K562 (cell line): ENCODE results near the gene TRIM62. TPM values are rescaled to one million over a fixed set of nuclear protein-coding genes. Genes with fewer than 3 reads are reported as not detected.

Experiments
- ATAC-seq: fragments of 200-7000 bp; cut with Tn5 transposase; 3 replicates; pipeline ENCODE4 v1.9.1; 2020; ENCODE audit warnings: moderate library complexity
- BruUV-seq: library from RNA; stranded (reverse); fragments of 400-500 nt; replicated peaks from 2 replicates; lab custom pipeline; 2021; lab: Mats Ljungman, UMichigan
- CTCF ChIA-PET: fragments of 300-600 bp; formaldehyde crosslinking; extraction: SDS; loops from one replicate; lab custom pipeline; 2021; ENCODE audit warnings: low intra/inter-chr PET ratio; lab: Yijun Ruan, JAX
- POLR2A ChIA-PET: fragments of 300-600, 350-650 bp; sonication (Branson Sonifier 250); formaldehyde crosslinking; extraction: SDS; loops from one replicate; lab custom pipeline; 2021; ENCODE audit warnings: antibody characterized with exemption, inconsistent platforms; lab: Yijun Ruan, JAX
- DNase-seq, 4 experiments: peaks; one replicate each; pipeline versions ENCODE4 v3.0.0 to v3.0.0-alpha.2; 2011 to 2018; ENCODE audit warnings: low spot score in 3 of 4, mixed read lengths in 3 of 4; ENCODE audit errors: extremely low read depth in 1 of 4
- FAIRE-seq: peaks from 2 replicates; lab custom pipeline; 2011; peaks lifted over from hg19 to GRCh38; lab: Jason Lieb, UNC
- H2AFZ ChIP-seq: 2 replicates; pipeline ENCODE4 v1.6.0; 2011; ENCODE audit warnings: low read depth, low read length, control low read depth, inconsistent platforms
- H3K27ac ChIP-seq: fragments of 200-600 bp; 3 replicates; pipeline ENCODE4 v1.8.0; 2011; ENCODE audit warnings: low read depth, mild to moderate bottlenecking, control low read depth, inconsistent platforms, low read length, moderate library complexity, mixed read lengths; ENCODE audit errors: extremely low read depth
- H3K27me3 ChIP-seq, 2 experiments: fragments of 300-600 bp in 1 of 2; 2 replicates in 1 of 2; 3 replicates in 1 of 2; pipeline versions ENCODE4 v1.6.0 to v1.8.0; 2011; ENCODE audit warnings: inconsistent platforms in 2 of 2, low read length in 2 of 2, mild to moderate bottlenecking in 1 of 2, mixed read lengths in 1 of 2, moderate library complexity in 1 of 2; ENCODE audit not compliant: control insufficient read depth in 2 of 2, insufficient read depth in 2 of 2
- H3K36me3 ChIP-seq: fragments of 300-600 bp; 3 replicates; pipeline ENCODE4 v1.8.0; 2011; ENCODE audit warnings: mild to moderate bottlenecking, low read length, inconsistent platforms; ENCODE audit not compliant: control insufficient read depth, insufficient read depth
- H3K4me1 ChIP-seq, 2 experiments: fragments of 200-600 bp in 1 of 2; replicated peaks in 1 of 2; 2 replicates in 1 of 2; 3 replicates in 1 of 2; pipeline versions ENCODE4 v1.5.1 to v1.8.0; 2011; ENCODE audit warnings: inconsistent platforms in 2 of 2, low read length in 2 of 2, mild to moderate bottlenecking in 1 of 2, mixed read lengths in 1 of 2, moderate library complexity in 1 of 2; ENCODE audit not compliant: control insufficient read depth in 2 of 2, insufficient read depth in 2 of 2
- H3K4me2 ChIP-seq: 2 replicates; pipeline ENCODE4 v1.6.1; 2011; ENCODE audit warnings: low read length, control low read depth, inconsistent platforms, mixed read lengths; ENCODE audit not compliant: insufficient read depth
- H3K4me3 ChIP-seq: fragments of 200-600 bp; sonication (generic), shearing (Covaris generic); 2 replicates; pipeline ENCODE4 v1.5.1; 2016; ENCODE audit warnings: control low read depth, inconsistent platforms
- H3K79me2 ChIP-seq: fragments of 200-600 bp; 3 replicates; pipeline ENCODE4 v1.8.0; 2011; ENCODE audit warnings: low read length, inconsistent platforms; ENCODE audit not compliant: control insufficient read depth, insufficient read depth
- H3K9ac ChIP-seq, 2 experiments: 2 replicates each; pipeline versions ENCODE4 v1.6.0 to v1.6.1; 2011; ENCODE audit warnings: low read depth in 2 of 2, low read length in 2 of 2, control low read depth in 1 of 2, inconsistent platforms in 1 of 2, mild to moderate bottlenecking in 1 of 2, mixed read lengths in 1 of 2; ENCODE audit not compliant: insufficient read depth in 1 of 2
- H3K9me1 ChIP-seq: one replicate; pipeline ENCODE4 v1.6.0; 2011; ENCODE audit warnings: inconsistent platforms, mild to moderate bottlenecking, low read length, moderate library complexity; ENCODE audit not compliant: control insufficient read depth, insufficient read depth
- H3K9me3 ChIP-seq: replicated peaks from 2 replicates; pipeline ENCODE4 v1.5.1; 2011; ENCODE audit warnings: low read depth, low read length, inconsistent platforms; ENCODE audit not compliant: control insufficient read depth, insufficient read depth
- H4K20me1 ChIP-seq: replicated peaks from 2 replicates; pipeline ENCODE4 v1.6.1; 2011; ENCODE audit warnings: low read length, inconsistent platforms, mixed read lengths; ENCODE audit not compliant: control insufficient read depth, insufficient read depth
- CTCF ChIP-seq, 3 experiments: IDR thresholded peaks in 2 of 3; conservative IDR thresholded peaks in 1 of 3; 2 replicates each; pipeline ENCODE4 v1.5.1; 2011 to 2012; ENCODE audit warnings: low read length in 3 of 3, mild to moderate bottlenecking in 3 of 3, control low read depth in 2 of 3, improper control_type of control experiment in 1 of 3, inconsistent platforms in 1 of 3, low read depth in 1 of 3, mixed read lengths in 1 of 3, moderate library complexity in 1 of 3; ENCODE audit not compliant: insufficient read depth in 2 of 3
- E4F1 ChIP-seq: fragments of 250-450 bp; sonication (Bioruptor Pico); IDR thresholded peaks from 2 replicates; pipeline ENCODE4 v1.5.0; 2021; ENCODE audit warnings: mild to moderate bottlenecking, borderline replicate concordance
- HOMEZ ChIP-seq: fragments of 250-450 bp; sonication (Bioruptor Pico); IDR thresholded peaks from 2 replicates; pipeline ENCODE4 v1.4.0; 2020; ENCODE audit warnings: mild to moderate bottlenecking, moderate library complexity
- KAT7 ChIP-seq: sonication (generic); formaldehyde crosslinking; IDR thresholded peaks from 2 replicates; pipeline ENCODE4 v1.8.0; 2022; ENCODE audit warnings: missing genetic modification reagents, mild to moderate bottlenecking, borderline replicate concordance
- XRCC5 ChIP-seq: fragments of 200-400 bp; formaldehyde crosslinking; IDR thresholded peaks from 2 replicates; pipeline ENCODE4 v1.6.1; 2017; ENCODE audit warnings: low read depth, mild to moderate bottlenecking, low read length
- ZNF121 ChIP-seq: sonication (generic); formaldehyde crosslinking; conservative IDR thresholded peaks from 2 replicates; pipeline ENCODE4 v1.8.0; 2022; ENCODE audit warnings: missing genetic modification reagents
- ZNF311 ChIP-seq: fragments of 250-450 bp; sonication (Bioruptor Pico); IDR thresholded peaks from 2 replicates; pipeline ENCODE4 v1.4.0; 2020; ENCODE audit warnings: mild to moderate bottlenecking, moderate library complexity
- ZNF655 ChIP-seq: fragments of 250-450 bp; sonication (Bioruptor Pico); IDR thresholded peaks from 2 replicates; pipeline ENCODE4 v1.5.0; 2021
- WGBS: fragments of 100-300 bp; shearing (Covaris generic); methylation state at CpG from one replicate; pipeline ENCODE4 v1.1.6; 2016; ENCODE audit warnings: low coverage, mixed read lengths; ENCODE audit not compliant: insufficient coverage; ENCODE audit errors: missing lambda C conversion rate; 5-methylcytosine and 5-hydroxymethylcytosine counted together
- in situ Hi-C: fragments of 300-500 bp; cut with MboI; formaldehyde crosslinking; loops from 4 replicates; pipeline ENCODE4 v1.15.0; 2018; ENCODE audit warnings: inconsistent platforms, mixed read lengths
- intact Hi-C: fragments of 100-400 bp; cut with micrococcal nuclease; formaldehyde crosslinking; loops from 2 replicates; pipeline ENCODE4 v1.14.2; 2022
- polyA plus RNA-seq, 8 experiments: library from polyadenylated mRNA; depleted of rRNA in 4 of 8; stranded (reverse) in 5 of 8; unstranded in 3 of 8; fragments of >200 nt; fragmentation: Nextera tagmentation in 2 of 8; fragmentation: Illumina TruSeq in 1 of 8; extraction: Ambion mirVana in 2 of 8; extraction: Trizol in 1 of 8; gene quantifications; 2 replicates each; pipeline versions ENCODE4 v1.2.1 to v1.2.3, GENCODE V29; 2011 to 2014; ENCODE audit warnings: inconsistent platforms in 1 of 8, missing spikeins in 1 of 8
- total RNA-seq, 7 experiments: library from RNA; depleted of rRNA in 6 of 7; stranded (reverse); fragments of >200 nt in 6 of 7; fragmentation: Illumina TruSeq in 2 of 7; extraction: Trizol in 2 of 7; gene quantifications; 2 replicates each; pipeline versions ENCODE4 v1.2.1 to v1.2.3, GENCODE V29; 2011 to 2021; ENCODE audit warnings: low replicate concordance in 1 of 7

Gene TRIM62
- total and polyA plus RNA-seq, 9 of the 15 experiments (the other 6 are each of a cell fraction or from before 2014, with no cell fraction given) = 0.18 to 2.3 (median 0.52) TPM

- no peak for TF ChIP-seq ZNF655 (CRISPR knock-in tag)
- TF ChIP-seq ZNF121 = no peak
- TF ChIP-seq CTCF (IDR thresholded peaks at IDR 0.05 in 2 of 3, conservative IDR thresholded peaks at IDR 0.05 in 1 of 3; ENCODE audit: insufficient read depth in 2 of 3, low read depth in 1 of 3, low read length in 3 of 3) = no peak
- TF ChIP-seq, all 486 proteins: peak for 0
Observed at GRCh38 chr1:33175865-33176264, 6.0 kb downstream of the TRIM62 start (continued).

- BruUV-seq = no TSS peak
- TF ChIP-seq KAT7 (CRISPR knock-in tag) (no peak), E4F1 (CRISPR knock-in tag) (no peak), XRCC5 (no peak), HOMEZ (no peak), ZNF311 (CRISPR knock-in tag) (no peak)
Observed at GRCh38 chr1:33173091-33173490, 8.8 kb downstream of the TRIM62 start.

More at GRCh38 chr1:33173091-33173490, 8.8 kb downstream of the TRIM62 start:
- DNase-seq = no peak
- intact Hi-C loops (no loop called here), in situ Hi-C loops (no loop called here)
- WGBS = 13% methylated on average over 4 of the region's 4 CpGs
- Histone ChIP-seq H3K9ac (no peak overlapping the region), H3K9me1 (no peaks in the 10 kb centered on the region), H3K9me3 (no peaks in the 10 kb centered on the region), H3K4me1 (peaks cover 0 to 3% of the 10 kb centered on the region in 2 experiments; a peak in 1 of 5 replicates), H3K36me3 (no peaks in the 10 kb centered on the region), H3K27ac (no peak overlapping the region), H2AFZ (no peak overlapping the region), H3K4me2 (no peak overlapping the region), H3K79me2 (no peaks in the 10 kb centered on the region), H4K20me1 (peaks cover 12% of the 10 kb centered on the region; the same call in 1 of the 2 replicates), H3K4me3 (no peak overlapping the region), H3K27me3 (peaks cover 2 to 37% of the 10 kb centered on the region in 2 experiments; a peak in 3 of 5 replicates)
- ChIA-PET CTCF (no interaction called here), POLR2A (interaction anchor here (1.0 to 1.7 kb wide), 2 partner anchors 11 to 13 kb away, joined by 3 to 5 read pairs; no protein-coding TSS in a partner anchor)
- FAIRE-seq = no peak
- no peak for ATAC-seq
